Erythroblast (primary cell): ENCODE measurements around the gene EYS.

Experiments used
- GATA1 ChIP-seq: IDR thresholded peaks from 2 replicates; pipeline ENCODE4 v1.6.1; 2011; ENCODE audit warnings: low read depth, mild to moderate bottlenecking, control low read depth, low read length, moderate library complexity
- POLR2A ChIP-seq: IDR thresholded peaks from 2 replicates; pipeline ENCODE4 v1.6.1; 2011; ENCODE audit warnings: mild to moderate bottlenecking, low read length

GRCh38 chr6:64249115-64249514, 1457.9 kb downstream of the EYS start:
- no peak for TF ChIP-seq POLR2A
- TF ChIP-seq GATA1: no peak
